Measurements from ENCODE around the gene SVEP1.
"Not testable (repeated sequence)": the region's sequence is repeated elsewhere in the genome, so short reads cannot be mapped to it uniquely, and the experiment has no call there.

Gene SVEP1

GRCh38 chr9:110364451-110364850, 215.1 kb downstream of the SVEP1 start (continued):
- no peak for TF ChIP-seq ZNF148 (tag by site-specific recombination; IDR thresholded peaks at IDR 0.05; ENCODE audit: borderline replicate concordance)

- H3K36me3 ChIP-seq (ENCODE audit: control insufficient read depth in 2 of 2, insufficient read depth in 1 of 2, low read length in 2 of 2); H3K27ac ChIP-seq (ENCODE audit: extremely low read depth, low read depth, low read length); POLR2A ChIA-PET; H3K4me3 ChIP-seq (ENCODE audit: low read depth, low read length); CTCF ChIA-PET; H3K9me3 ChIP-seq (ENCODE audit: control insufficient read depth, insufficient read depth, low read depth, low read length); H3K4me1 ChIP-seq (ENCODE audit: control insufficient read depth, insufficient read depth, low read length): not testable (repeated sequence)
- peak; percentile 66 for TF ChIP-seq ZNF146 (tag by site-specific recombination; IDR thresholded peaks at IDR 0.05)
Observed at GRCh38 chr9:110358992-110359391, 220.5 kb downstream of the SVEP1 start.

GRCh38 chr9:110357505-110357904, 222.0 kb downstream of the SVEP1 start:
- no peaks in the 10 kb centered on the region for H3K9me3 ChIP-seq (ENCODE audit: control insufficient read depth, insufficient read depth, low read depth, low read length)
- TF ChIP-seq INSM2 (tag by site-specific recombination; IDR thresholded peaks at IDR 0.05) (no peak), PRDM4 (tag by site-specific recombination; IDR thresholded peaks at IDR 0.05) (no peak), ZNF585B (tag by site-specific recombination; IDR thresholded peaks at IDR 0.05) (no peak)
- CTCF ChIA-PET = no interaction called here
- H3K36me3 ChIP-seq (ENCODE audit: control insufficient read depth in 2 of 2, insufficient read depth in 1 of 2, low read length in 2 of 2) = no peaks in the 10 kb centered on the region
- H3K4me3 ChIP-seq (ENCODE audit: low read depth, low read length) = no peak overlapping the region
- H3K4me1 ChIP-seq (ENCODE audit: control insufficient read depth, insufficient read depth, low read length) = no peaks in the 10 kb centered on the region
- no peak overlapping the region for H3K27ac ChIP-seq (ENCODE audit: extremely low read depth, low read depth, low read length)
- POLR2A ChIA-PET = interaction anchor here (0.7 kb wide), 1 partner anchor 331 kb away, joined by 3 read pairs; no protein-coding TSS in a partner anchor

GRCh38 chr9:110356639-110357395, 222.7 kb downstream of the SVEP1 start:
- Histone ChIP-seq H3K9me3 (ENCODE audit: control insufficient read depth, insufficient read depth, low read depth, low read length) (no peaks in the 10 kb centered on the region), H3K4me1 (ENCODE audit: control insufficient read depth, insufficient read depth, low read length) (no peaks in the 10 kb centered on the region), H3K4me3 (ENCODE audit: low read depth, low read length) (no peak overlapping the region), H3K36me3 (ENCODE audit: control insufficient read depth in 2 of 2, insufficient read depth in 1 of 2, low read length in 2 of 2) (no peaks in the 10 kb centered on the region), H3K27ac (ENCODE audit: extremely low read depth, low read depth, low read length) (no peak overlapping the region)
- POLR2A ChIA-PET = interaction anchor here (0.7 kb wide), 1 partner anchor 332 kb away, joined by 3 read pairs; no protein-coding TSS in a partner anchor
- TF ChIP-seq KLF8 (tag by site-specific recombination; IDR thresholded peaks at IDR 0.05) = no peak
- TF ChIP-seq ZNF23 (tag by site-specific recombination; IDR thresholded peaks at IDR 0.05; ENCODE audit: borderline replicate concordance) = no peak
- TF ChIP-seq ZNF747 (tag by site-specific recombination; IDR thresholded peaks at IDR 0.05) = no peak
- no peak for TF ChIP-seq ZNF292 (tag by site-specific recombination; IDR thresholded peaks at IDR 0.05; ENCODE audit: borderline replicate concordance, low read depth)
- TF ChIP-seq ZNF529 (tag by site-specific recombination; IDR thresholded peaks at IDR 0.05; ENCODE audit: insufficient replicate concordance) = no peak
- TF ChIP-seq ZSCAN4 (tag by site-specific recombination; IDR thresholded peaks at IDR 0.05) = no peak
- TF ChIP-seq INSM2 (tag by site-specific recombination; IDR thresholded peaks at IDR 0.05) = no peak
- TF ChIP-seq ZNF830 (tag by site-specific recombination; IDR thresholded peaks at IDR 0.05; ENCODE audit: low read depth) = no peak
- no peak for TF ChIP-seq ZFP37 (tag by site-specific recombination; IDR thresholded peaks at IDR 0.05)
- CTCF ChIA-PET = interaction anchor here (0.7 kb wide), 1 partner anchor 105 kb away, joined by 3 read pairs; no protein-coding TSS in a partner anchor
